HL-60/S4 (cell line): ENCODE measurements around the gene LAMC3.

ENCODE experiments used
- in situ Hi-C: fragments of 300-500 bp; cut with MboI; formaldehyde crosslinking; loops from 2 replicates; pipeline ENCODE4 v1.14.3; 2022; ENCODE audit warnings: low sequenced_read_pairs

Gene LAMC3

DNA sequence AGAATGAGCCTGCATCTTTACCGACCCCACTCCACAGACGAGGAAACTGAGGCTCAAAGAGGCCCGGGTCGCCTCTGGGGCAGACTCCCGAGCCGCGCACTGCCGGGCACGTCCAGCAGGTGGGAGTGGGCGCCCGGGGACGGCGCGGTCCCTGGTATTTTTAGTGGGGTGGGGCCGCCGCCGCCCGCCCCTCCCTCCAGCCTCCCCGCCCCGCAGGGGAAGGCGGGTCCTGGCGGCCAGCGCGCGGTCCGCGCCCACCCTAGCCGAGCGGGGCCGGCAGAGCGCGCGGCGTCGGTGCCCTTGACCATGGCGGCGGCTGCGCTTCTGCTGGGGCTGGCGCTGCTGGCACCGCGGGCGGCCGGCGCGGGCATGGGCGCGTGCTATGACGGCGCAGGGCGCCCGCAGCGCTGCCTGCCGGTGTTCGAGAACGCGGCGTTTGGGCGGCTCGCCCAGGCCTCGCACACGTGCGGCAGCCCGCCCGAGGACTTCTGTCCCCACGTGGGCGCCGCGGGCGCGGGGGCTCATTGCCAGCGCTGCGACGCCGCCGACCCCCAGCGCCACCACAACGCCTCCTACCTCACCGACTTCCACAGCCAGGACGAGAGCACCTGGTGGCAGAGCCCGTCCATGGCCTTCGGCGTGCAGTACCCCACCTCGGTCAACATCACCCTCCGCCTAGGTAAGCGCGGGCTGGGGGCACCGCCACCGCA is at the start of gene LAMC3:
Gene LAMC3 (plus strand): TSS at position 266 of the 710 bp plus-strand sequence. CDS start 41 bp downstream, at position 307.
- in situ Hi-C loops, result no loop called here

DNA sequence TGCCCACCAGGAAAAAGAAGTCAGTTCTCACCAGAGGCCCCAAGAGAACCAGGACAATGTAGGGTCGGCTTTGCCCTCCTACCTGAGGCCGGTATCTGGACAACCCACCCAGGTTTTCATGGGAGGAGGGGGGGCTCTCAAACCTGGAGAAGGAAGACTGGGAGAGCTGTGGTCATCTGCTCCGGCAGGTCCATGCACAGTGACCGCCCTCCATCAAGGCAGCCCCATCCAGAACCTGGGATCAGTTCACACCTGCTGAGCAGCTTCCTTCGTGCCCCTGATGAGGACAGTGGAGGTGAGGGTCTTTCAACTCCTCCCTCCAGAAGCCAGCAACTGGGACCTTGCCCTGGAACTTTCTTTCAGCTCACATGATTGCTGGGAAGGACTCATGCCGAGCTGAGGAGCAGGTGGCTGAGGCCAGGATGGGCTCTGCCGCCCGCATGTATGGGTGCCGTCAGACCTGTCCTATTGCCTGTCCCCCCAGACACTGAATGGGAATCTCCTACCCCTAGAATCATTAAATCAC is 49.1 kb upstream of the LAMC3 start:
- in situ Hi-C loops, result no loop called here

DNA sequence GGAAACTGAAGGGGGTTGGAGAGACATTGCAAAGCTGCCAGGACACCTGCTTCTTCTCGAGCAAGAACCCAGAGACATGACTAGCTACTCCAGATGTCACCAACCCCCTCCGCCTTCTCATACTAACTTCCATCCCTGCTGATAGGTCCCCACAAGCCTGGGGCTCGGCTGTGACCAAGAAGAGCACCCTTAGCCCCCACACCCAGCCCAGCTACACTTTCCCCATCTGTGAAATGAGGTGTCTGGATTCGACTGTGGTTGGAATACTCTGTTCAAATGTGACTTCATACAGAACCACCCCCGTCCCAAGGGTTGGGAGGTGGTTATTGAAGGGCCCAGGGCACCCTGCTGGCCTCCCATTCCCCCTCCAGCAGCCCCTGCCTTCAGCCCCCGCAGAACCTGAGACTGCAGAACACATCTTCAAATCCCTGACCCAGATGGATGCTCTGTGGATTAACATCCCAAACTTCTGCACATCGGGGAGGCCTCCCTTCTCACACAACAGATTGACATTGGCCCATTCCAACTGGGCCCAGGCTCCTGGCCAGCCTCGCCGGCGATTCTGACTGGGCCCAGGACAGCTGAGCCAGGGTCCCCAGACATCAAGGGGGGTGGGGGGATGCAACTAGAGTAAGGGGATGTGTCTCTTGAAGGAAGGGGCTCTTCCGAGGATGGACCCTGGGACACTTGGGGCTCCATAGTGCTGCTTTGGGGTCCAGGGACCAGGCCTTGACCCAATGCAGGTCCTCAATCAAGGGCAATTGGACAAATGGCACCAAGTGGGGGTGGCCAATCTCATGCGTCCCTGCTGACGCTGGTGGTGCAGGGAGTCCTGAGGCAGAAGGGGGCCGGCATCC is 48.2 kb upstream of the LAMC3 start:
- in situ Hi-C loops, result no loop called here

DNA sequence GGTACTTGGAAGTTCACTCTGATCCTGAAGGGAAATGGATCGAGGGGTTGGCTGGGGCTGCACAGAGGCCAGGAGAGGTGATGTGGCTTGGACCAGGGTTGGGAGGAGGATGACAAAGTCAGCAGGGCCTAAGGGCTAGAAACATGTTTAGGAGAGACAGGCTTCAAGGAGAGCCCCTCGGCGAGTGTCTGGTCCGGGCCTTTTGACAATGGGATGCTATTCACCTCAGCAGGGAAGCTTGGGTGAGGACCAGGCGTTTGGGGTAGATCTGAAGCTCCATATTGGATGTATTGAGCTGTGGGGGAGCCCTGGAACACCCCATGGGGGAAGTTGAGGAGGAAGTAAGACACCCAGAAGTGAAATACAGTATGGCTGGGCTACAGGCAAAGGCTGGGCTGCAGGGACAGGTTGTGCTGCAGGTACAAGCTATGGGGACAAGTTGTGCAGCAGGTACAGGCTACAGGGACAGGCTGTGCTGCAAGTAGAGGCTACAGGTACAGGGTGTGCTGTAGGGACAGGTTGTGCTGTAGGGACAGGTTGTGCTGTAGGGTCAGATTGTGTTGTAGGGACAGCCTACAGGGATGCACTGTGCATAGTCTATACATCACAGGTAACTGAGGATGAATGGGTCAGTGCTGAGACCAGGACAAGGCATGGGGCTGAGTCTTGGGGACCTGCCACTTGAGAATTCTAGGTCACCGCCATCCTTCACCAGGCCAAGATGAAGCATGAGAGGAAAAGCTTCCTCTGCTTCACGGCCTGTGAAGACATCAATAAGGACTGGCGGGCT is 47.3 kb upstream of the LAMC3 start:
- in situ Hi-C loops, result no loop called here

DNA sequence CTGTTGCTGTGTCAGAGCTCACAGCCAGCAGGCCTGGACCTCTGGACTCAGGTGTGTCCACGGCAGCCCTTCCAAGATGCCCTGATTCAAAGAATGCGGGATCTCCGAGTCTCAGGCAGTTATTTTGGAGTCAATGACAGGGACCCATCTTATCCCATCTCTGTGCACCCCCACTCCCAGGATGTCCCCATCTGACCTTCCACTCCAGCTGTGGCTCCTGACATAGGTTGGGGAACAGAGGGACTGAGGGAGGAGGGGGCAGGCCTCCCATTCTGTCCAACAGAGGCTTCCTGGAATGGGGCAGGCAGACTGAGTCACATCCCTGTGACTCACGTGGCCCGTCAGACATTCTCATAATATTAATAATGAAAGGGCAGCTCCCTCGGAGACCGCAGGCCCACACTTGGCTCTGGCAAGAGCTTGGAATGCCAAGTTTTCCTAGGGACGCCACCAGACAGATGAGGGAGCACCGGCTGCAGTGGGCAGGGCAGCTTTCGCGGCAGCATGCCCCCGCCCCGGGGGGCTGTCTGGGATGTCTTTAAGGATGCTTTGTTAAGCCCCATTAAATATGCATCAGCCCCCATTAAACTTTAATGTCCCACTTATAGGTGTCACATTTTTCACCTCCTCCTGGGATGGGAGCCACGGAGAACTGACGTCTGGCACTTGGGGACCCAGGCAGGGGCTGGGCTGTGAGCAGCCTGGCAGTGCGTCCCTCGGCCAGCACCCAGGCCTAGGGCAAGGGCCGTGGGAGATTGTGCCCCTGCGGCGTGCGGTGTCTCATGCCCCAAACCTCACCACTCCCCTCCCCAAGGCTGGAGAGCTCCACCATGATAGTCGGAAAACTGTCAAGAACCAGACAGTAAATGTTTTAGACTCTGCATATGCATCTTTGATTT is 46.3 kb upstream of the LAMC3 start:
- in situ Hi-C loops, result no loop called here

DNA sequence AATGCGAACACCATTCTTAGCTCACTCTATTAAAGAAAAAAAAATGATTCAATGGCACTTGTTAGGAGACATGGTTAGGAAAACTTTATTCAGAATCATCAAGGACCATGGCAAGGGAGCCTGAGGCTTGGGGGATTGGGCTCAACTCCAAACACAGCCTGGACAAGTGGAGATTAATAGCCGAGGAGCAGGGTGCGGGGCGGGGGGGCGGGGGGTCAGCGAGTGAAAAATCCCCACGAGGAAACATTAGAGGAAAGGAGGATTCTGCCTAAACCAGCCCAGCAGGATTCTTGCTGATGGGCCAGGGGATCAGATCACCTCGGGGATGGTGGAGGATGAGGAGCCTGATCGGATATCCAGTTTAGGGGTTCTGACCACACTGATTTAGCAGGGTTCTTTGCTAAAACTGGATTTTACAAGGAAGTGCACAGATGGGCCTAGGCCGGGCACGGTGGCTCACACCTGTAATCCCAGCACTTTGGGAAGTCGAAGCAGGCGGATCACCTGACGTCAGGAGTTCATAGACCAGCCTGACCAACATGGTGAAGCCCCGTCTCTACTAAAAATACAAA is 45.6 kb upstream of the LAMC3 start:
- in situ Hi-C loops, result no loop called here

DNA sequence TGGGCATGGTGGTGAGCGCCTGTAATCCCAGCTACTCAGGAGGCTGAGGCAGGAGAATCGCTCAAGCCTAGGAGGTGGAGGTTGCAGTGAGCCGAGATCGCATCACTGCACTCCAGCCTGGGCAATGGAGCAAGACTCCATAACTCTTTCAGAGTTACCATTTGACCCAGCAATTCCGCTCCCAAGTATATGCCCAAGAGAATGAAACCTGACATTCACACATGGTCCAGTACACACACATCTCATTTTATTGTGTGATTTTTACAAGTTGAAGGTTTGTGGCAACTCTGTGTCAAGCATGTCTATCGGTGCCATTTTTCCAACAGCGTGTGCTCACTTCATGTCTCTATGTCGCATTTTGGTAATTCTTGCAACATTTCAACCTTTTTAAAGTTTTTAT is 45.1 kb upstream of the LAMC3 start:
- in situ Hi-C loops, result no loop called here

DNA sequence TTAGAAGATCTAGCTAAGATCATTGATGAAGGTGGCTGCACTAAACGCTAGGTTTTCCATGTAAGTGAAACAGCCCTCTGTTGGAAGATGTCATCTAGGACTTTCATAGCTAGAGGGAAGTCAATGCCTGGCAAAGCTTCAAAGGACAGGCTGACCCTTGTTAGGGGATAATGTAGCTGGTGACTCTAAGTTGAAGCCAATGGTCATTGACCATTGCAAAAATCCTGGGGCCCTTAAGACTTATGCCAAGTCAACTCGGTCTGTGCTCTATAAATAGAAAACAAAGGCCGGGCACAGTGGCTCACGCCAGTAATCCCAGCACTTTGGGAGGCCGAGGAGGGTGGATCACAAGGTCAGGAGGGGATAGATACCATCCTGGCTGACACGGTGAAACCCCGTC is 43.3 kb upstream of the LAMC3 start:
- in situ Hi-C loops, result no loop called here

DNA sequence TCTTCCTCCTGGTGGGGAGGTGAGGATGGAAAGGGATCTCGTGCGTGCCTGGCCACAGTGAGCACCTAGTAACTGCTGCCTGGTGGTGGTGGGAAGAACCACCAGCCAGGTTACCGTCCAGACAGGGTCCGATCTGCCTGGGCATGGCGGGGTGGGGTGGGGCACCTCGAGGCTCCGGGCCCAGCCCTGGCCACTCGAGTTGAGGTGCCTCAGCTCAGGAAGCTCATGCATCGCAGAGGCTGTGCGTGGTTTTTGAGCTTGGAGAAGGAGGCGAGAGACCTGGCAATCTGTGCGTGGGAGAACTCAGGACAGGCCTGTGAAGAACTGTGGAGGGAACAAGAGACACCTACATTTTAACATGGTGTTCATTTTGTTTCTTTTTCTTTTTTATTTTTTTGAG is 38.9 kb upstream of the LAMC3 start:
- in situ Hi-C loops, result no loop called here

DNA sequence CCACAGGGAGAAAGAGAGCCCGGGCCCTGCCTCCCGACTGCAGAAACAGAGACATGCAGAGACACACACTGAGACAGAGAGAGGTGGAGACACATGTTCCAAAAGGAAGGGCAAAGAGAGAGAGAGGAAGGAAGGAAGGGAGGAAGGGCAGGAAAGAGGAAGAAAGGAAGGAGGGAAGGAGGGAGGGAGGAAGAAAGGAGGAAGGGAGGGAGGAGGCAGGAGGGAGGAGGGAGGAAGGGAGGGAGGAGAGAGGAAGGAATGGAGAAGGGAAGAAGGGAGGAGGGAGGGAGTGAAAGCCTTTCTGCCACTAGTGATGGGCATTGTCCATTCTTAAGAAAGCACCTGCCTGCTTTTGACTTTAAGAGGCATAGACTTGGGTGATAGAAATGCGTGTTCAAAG is 38.1 kb upstream of the LAMC3 start:
- in situ Hi-C loops, result no loop called here

DNA sequence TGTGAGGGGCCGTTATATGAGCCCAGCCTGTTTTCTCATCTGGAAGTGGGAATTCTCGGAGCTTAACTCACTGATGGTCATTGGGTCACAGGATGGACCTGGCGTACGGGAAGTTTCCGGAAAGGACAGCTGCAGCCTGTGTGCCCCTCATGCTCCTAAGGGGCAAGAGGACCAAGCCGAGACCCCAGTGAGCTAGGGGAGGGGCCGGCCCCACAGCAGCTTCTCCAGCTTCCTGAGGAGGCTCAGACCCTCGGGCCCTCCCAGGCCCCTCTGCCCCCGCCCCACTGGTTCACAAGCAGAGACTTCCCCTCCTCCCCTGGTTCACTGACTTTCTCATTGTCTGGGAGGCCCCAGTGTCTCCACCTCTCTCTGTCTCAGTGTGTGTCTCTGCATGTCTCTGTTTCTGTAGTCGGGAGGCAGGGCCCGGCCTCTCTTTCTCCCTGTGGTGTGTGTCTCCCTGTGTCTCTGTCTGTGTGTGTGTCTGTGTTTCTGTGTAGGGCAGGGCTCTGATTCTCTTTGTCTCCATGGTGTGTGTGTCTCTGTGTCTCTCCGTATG is 37.6 kb upstream of the LAMC3 start:
- in situ Hi-C loops, result no loop called here

DNA sequence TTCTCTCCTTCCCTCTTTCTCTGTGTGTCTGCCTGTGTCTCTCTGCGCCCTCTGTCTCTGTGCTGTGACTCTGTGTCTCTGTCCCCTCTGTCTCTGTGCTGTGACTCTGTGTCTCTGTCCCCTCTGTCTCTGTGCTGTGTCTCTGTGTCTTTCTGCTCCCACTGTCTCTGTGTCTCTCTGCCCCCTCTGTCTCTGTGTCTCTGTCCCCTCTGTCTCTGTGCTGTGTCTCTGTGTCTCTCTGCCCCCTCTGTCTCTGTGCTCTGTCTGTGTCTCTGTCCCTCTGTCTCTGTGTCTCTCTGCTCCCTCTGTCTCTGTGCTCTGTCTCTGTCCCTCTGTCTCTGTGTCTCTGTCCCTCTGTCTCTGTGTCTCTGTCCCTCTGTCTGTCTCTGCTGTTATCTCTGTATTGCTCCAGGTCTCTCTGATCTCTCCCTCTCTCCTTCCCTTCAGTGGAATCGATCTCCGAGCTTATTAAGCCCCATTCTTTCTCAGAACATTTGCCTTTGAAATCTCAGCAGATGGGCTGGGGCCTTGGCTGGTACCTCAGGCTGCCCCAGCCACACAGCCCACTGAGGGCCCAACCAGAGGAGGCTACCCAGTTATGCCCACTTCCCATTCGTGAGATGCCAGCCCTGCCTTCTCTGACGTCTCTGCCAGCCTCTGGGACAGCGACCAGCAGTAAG is 36.6 kb upstream of the LAMC3 start:
- in situ Hi-C loops, result no loop called here

DNA sequence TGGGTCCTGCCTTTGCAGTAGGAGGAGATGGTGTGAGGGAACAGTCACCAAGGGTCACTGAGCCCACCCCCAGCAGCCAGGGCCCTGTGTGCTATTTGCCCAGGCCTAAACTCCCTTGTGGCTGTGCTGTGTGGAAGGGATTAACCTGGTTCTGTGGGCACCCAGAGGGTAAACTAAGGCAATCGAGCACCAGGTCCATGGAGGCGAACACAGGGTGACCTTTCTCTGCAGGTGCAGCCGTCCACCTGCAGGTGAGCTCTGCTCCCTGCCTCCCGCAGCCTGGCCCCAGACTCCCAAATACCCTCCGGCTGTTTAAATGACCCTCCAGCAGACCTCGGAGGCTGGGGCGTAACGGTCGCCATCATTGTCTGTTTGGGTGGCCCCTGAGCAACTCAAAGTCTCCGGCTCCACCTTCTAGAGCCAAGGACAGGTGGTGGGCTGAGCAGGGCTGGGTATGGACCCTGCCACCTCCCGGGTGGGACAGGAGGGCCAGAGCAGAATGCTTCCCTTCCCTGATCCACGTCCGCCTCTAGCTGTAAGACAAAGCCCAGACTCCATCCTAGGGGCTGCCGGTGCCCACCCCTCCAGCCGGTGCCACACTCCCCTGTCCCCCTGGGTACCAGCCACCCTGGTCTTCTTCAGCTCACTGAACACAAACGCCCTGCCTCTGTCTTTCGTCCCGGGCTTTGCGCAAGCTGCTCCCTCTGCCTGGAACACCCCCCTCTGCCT is 35.9 kb upstream of the LAMC3 start:
- in situ Hi-C loops, result no loop called here

DNA sequence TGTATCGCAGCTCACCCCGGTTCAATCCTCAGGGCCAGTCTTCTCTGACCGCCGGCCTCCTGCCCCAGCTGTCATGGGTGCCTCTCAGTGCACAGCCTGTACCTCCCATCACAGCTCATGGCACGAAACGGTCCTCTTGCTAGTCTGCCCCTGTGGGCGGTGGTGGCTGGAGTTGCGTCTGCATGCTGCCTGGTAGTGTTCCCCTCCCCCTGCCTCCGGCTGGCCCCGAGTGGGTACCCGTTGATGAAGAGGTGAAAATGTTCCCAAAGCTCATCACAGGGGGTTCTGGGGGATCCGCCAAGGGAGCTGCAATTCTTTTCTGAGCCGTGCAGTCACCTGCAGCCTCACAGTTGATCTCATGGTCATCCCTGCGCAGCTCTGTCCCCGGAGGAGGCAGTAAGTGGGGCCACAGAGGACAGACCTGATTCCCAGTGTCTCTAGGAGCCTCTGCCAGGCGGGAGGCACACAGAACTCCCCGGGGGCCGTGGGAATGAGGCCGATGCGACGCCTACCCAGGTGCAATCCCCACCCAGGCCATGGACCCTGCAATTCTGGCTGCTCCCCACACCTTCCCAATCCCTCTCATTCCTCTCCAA is 35.2 kb upstream of the LAMC3 start:
- in situ Hi-C loops, result no loop called here

DNA sequence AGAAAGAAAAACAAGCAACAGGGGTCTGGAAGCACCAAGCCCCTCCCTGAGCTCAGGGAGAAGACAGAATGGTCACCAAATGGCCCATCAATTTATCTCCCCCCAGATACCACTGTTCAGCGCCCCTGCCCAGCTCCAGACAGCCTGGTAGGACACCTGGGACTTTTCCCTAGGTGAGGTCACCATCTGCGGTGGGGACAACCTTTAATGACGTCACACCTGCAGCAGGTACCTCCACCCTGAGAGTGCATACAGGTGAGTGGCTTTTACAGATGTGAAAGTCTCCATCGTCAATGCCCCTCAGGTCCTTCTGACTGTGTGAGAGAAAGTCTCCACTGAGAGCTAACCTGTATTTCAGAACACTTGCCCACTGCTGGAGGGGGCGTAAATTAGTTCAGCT is 34.3 kb upstream of the LAMC3 start:
- in situ Hi-C loops, result loop anchor here (25.0 kb wide), 1 partner anchor 262 kb away; no protein-coding TSS in a partner anchor

DNA sequence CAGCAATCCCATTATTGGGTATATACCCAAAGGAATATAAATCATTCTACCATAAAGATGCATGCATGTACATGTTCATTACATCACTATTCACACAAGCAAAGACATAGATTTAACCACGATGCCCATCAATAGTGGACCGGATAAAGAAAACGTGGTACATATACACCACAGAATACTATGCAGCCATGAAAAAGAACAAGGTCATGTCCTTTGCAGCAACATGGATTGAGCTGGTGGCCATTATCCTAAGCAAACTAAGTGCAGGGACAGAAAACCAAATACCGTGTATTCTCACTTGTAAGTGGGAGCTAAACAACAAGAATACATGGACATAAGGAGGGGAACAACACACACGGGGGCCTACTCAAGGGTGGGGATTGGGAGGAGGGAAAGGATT is 33.8 kb upstream of the LAMC3 start:
- in situ Hi-C loops, result loop anchor here (25.0 kb wide), 1 partner anchor 263 kb away; no protein-coding TSS in a partner anchor

DNA sequence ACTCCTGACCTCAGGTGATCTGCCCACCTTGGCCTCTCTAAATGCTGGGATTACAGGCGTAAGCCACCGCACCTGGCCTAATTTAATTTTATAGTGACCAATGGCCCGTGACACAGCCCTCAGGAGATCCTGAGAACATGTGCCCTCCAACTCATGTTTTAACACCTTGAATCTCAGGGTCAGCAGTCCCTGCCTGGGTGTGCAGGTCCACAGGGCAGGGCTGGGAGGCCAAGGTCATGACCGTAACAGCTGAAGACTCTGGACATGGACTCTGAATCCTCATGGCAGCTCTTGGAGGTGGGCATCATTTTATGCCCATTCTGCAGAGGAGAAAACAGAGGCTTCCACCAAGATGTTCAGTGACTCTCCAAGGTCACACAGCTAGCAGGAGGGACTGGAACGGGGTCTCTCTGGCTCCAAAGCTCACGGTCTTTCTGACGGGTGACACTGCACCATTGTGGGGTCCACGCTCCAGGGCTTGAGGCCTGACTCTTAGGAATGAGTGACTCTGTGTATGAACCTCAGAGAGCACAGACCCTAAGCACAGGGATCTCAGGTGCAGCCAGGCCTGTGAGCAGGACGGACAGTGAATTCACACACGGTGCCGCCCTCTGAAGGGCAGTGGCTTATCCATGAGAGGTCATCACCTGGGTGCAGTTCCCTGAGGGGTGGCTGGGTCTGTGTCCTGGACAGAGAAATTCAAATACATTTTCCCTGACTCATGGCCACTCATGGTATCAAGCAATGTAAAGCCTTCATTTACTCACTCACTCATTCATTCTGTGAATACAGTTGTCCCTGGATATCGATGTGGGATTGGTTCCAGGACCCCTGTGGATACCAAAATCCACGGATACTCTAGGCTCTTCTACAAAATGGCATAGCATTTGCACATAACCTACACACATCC is 32.8 kb upstream of the LAMC3 start:
- in situ Hi-C loops, result loop anchor here (25.0 kb wide), 1 partner anchor 264 kb away; no protein-coding TSS in a partner anchor
